AG08395 (cell line): ENCODE measurements around the gene PTPMT1.
A peak's percentile ranks its signal among the peaks of the same experiment; 100 is the strongest.

ENCODE experiments used
- DNase-seq: peaks from one replicate; pipeline ENCODE4 v3.0.0; 2012; ENCODE audit warnings: mixed read lengths, low spot score

Gene PTPMT1

GRCh38 chr11:47615249-47615648 lies 49.9 kb downstream of the PTPMT1 start:
- no peak for DNase-seq

DNA sequence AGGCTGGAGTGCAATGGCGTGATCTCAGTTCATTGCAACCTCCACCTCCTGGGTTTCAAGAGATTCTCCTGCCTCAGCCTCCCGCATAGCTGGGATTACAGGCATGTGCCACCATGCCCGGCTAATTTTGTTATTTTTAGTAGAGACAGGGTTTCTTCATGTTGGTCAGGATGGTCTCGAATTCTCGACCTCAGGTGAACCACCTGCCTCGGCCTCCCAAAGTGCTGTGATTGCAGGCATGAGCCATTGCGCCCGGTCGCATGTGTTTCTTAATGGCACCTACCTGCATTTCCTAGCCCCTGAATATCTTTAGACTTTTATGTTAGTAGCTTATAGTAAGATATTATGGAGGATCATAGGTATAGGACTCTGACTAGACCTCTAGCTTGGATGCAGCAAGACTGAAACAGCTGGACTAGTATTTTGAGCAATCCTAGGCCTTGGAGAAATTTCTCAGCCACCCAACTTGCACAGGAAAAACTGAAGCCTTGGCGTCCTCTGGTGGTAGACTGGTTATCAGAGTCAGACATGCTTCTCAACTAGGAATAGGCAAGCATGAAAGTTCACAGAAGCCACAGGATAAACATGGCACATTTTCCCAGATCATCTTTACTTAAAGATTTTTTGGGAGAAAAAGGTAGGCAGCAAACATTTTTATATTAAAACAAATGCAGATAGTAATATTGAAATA lies 51.5 kb downstream of the PTPMT1 start:
- DNase-seq = peak; percentile 78

DNA sequence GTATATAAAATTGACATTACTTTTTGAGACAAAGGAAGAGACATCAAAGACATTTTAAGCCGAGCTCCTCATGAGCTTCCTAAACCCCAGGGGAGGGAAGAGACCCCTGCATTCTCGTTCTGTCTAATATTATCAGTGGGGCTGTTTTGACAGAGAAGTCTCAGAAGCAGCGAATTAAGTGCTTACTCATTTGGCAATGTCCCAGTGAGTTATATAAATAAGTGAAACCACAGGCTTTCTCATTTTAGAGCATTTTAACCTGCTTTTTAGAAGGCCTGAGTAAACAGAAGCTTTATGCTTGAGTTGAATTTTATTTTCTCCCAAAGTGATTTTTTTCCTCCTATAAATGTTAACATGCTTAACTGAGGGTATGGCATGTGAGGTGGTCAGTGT lies 52.0 kb downstream of the PTPMT1 start:
- peak; percentile 36 for DNase-seq

GRCh38 chr11:47620836-47621378 lies 55.5 kb downstream of the PTPMT1 start:
- no peak for DNase-seq
